NB4 (cell line): ENCODE results near the gene TMC2.
A peak's percentile ranks its signal among the peaks of the same experiment; 100 is the strongest.

Source experiments
- DNase-seq: peaks from one replicate; pipeline ENCODE4 v3.0.0; 2010; ENCODE audit warnings: low read depth
- H3K4me3 ChIP-seq: one replicate; pipeline ENCODE4 v1.5.1; 2011; ENCODE audit warnings: mild to moderate bottlenecking, low read depth, low read length, moderate library complexity
- CTCF ChIP-seq: IDR thresholded peaks from one replicate; pipeline ENCODE4 v1.5.1; 2012; ENCODE audit warnings: low read depth, low read length
- MAX ChIP-seq: IDR thresholded peaks from 2 replicates; pipeline ENCODE4 v1.6.1; 2011; ENCODE audit warnings: low read depth, low read length
- MYC ChIP-seq: IDR thresholded peaks from 2 replicates; pipeline ENCODE4 v1.6.1; 2011; ENCODE audit warnings: low read depth, low read length
- POLR2A ChIP-seq: IDR thresholded peaks from 2 replicates; pipeline ENCODE4 v1.6.1; 2011; ENCODE audit warnings: mild to moderate bottlenecking; ENCODE audit not compliant: insufficient read length; ENCODE audit errors: extremely low read depth

Gene TMC2

GRCh38 chr20:2637246-2637645 lies 100.9 kb downstream of the TMC2 start:
- TF ChIP-seq CTCF: no peak
- TF ChIP-seq POLR2A: no peak
- TF ChIP-seq MAX: no peak
- no peak for TF ChIP-seq MYC
- DNase-seq: no peak
- H3K4me3 ChIP-seq: no peak overlapping the region

- H3K4me3 ChIP-seq: no peak overlapping the region
- TF ChIP-seq POLR2A (no peak), MAX (no peak), CTCF (no peak), MYC (no peak)
- DNase-seq: no peak
These were observed 103.9 kb downstream of the TMC2 start for GRCh38 chr20:2640260-2640659.

- no peak for DNase-seq
- TF ChIP-seq CTCF: no peak
- no peak for TF ChIP-seq MAX
- TF ChIP-seq POLR2A: no peak
- no peak for TF ChIP-seq MYC
- no peak overlapping the region for H3K4me3 ChIP-seq
These were observed 104.5 kb downstream of the TMC2 start for GRCh38 chr20:2640899-2641298.

GRCh38 chr20:2643708-2644107 lies 107.3 kb downstream of the TMC2 start:
- no peak for DNase-seq
- H3K4me3 ChIP-seq: no peak overlapping the region
- TF ChIP-seq CTCF (no peak), MYC (no peak), POLR2A (no peak), MAX (no peak)

- DNase-seq: peak; percentile 98
- TF ChIP-seq MYC (peak; percentile 95), POLR2A (peak; percentile 99), CTCF (no peak), MAX (peak; percentile 97)
- peak within 1 kb of the TSS; percentile 84 for H3K4me3 ChIP-seq
These were observed 115.7 kb downstream of the TMC2 start, which contains the start of gene NOP56 for GRCh38 chr20:2651772-2652723. NOP56 (plus strand) TSS chr20:2652632; CDS start chr20:2652661, 29 bp downstream.
